GM13977 (cell line): ENCODE measurements around the gene UBE2N.

Experiments
- DNase-seq: peaks from one replicate; pipeline ENCODE4 v3.0.0; 2012; ENCODE audit warnings: low spot score
- in situ Hi-C: fragments of 300-500 bp; cut with MboI; formaldehyde crosslinking; loops from one replicate; pipeline ENCODE4 v1.12.0; 2022; ENCODE audit warnings: low sequenced_read_pairs, low pct_unique_long_range_greater_than_20kb, mixed read lengths, inconsistent platforms; ENCODE audit not compliant: unreplicated experiment
- TF ChIP-seq, protein P1 (sequence below): IDR thresholded peaks from 2 replicates; pipeline ENCODE4 v1.5.1; 2012; ENCODE audit warnings: mild to moderate bottlenecking, control low read depth; ENCODE audit not compliant: insufficient read depth; ENCODE audit errors: extremely low read depth, missing control alignments

Gene UBE2N

DNA sequence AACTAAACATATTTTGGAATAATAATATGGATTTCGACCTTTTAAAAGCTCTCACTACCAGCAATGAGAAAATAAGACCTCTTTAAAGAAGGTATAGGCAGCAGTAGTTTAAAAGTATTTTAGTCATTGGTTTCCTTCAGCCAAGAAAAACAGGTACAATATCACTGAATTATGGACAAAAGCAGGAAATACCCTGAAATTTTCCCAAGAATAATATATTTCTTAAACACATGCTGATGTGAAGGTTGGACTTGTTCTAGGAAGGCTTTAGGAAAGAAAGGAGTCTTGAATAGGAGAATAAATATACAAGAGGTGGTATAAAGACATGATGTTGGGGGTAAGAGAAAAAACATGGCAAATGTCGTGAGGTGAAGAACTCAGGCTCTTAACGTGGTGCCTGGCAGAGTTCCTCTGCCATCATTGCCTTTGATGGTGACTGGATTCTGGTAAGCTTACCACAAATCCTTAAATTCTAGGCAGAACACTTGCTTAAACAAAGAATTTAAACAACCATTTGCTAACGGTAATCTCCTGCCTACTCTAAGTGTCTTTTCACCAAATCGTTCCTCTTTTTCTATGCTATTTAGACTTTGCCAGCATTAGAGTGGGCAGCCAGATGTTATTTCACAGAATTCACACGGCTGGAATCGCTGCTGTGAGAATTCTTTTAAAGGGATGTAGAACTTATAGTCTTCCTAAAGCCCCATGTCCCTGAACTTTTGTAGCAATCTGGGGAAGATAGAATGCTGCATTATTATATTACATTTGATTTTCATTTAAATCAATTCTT is 75.9 kb downstream of the UBE2N start:
- TF ChIP-seq, protein P1, sequence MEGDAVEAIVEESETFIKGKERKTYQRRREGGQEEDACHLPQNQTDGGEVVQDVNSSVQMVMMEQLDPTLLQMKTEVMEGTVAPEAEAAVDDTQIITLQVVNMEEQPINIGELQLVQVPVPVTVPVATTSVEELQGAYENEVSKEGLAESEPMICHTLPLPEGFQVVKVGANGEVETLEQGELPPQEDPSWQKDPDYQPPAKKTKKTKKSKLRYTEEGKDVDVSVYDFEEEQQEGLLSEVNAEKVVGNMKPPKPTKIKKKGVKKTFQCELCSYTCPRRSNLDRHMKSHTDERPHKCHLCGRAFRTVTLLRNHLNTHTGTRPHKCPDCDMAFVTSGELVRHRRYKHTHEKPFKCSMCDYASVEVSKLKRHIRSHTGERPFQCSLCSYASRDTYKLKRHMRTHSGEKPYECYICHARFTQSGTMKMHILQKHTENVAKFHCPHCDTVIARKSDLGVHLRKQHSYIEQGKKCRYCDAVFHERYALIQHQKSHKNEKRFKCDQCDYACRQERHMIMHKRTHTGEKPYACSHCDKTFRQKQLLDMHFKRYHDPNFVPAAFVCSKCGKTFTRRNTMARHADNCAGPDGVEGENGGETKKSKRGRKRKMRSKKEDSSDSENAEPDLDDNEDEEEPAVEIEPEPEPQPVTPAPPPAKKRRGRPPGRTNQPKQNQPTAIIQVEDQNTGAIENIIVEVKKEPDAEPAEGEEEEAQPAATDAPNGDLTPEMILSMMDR = no peak
- DNase-seq = no peak
- in situ Hi-C loops = no loop called here

DNA sequence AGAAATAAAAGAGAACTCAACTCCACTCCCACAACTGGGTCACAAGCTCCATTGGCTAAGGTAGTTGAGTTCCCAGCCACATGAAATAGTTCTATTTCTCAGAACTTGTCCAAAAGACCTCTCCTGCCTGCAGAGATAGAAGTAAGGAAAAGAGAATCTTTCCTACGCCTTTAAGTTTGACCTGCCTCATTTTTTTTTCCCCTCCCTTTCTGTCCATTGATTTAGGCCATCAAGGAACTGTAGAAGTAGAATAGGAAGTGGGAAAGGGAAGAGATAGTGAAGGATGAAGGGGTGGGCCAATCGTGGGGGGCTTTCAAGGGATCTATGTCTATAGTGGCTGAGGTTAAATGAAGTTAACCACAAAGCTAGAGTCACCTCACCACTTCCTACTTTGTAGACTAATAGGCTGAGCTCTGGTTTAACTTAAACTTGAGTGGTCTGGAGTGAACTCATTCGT is 77.9 kb downstream of the UBE2N start:
- in situ Hi-C loops = no loop called here
- no peak for DNase-seq
- TF ChIP-seq, protein P1 = no peak

DNA sequence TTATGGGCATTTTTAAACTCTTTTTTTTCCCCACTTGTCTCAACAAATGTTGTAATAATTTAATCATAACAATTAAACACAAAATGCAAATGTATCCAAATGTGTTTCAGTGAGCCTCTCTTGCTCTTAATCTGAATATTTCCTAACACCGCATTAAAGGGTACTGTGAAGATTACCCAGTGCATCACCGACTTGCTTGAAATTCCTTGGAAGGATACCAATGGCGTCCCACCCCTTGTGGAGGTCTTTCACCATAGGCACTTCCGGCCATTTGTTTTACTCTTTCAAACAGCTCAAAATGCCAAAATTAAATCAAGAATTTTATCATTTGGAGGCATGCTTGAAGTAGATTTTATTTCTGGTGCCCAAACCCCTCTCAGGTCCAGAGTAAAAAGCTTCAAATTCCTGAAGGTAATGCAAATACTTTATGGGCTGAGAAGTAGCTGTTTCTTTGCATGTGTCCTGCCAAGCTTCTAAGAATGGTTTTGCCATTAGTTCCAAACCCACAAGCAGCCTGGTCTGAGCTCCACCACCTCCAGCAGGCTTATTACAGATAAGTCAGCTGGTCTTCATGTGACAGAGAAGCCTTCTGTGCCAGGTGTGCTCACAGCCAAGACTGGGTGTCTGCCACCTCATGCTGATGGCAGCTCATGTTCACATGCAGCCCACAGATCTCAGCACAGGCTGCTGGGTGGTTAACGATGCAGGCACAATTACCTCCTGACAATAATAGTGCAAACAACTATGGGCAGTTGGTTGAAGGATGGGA is 80.4 kb downstream of the UBE2N start:
- in situ Hi-C loops = no loop called here
- no peak for DNase-seq
- TF ChIP-seq, protein P1 = no peak

DNA sequence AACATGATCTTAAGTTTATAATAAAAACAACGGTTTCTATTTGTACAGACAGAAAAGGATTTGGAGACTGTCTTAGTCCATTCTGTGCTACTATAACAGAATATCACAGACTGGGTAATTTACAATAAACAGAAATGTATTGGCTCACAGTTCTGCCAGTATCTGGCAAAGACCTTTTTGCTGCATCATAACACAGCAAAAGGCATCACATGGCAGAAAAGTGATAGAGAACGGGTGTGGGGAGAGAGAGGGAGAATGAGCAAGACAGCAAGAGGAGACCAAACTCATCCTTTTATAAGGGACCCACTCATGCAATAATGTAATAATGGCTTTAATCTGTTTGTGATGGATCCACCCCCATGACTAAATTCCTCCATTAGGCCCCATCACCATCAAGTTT is 81.1 kb downstream of the UBE2N start:
- TF ChIP-seq, protein P1 = no peak
- in situ Hi-C loops = no loop called here
- no peak for DNase-seq

DNA sequence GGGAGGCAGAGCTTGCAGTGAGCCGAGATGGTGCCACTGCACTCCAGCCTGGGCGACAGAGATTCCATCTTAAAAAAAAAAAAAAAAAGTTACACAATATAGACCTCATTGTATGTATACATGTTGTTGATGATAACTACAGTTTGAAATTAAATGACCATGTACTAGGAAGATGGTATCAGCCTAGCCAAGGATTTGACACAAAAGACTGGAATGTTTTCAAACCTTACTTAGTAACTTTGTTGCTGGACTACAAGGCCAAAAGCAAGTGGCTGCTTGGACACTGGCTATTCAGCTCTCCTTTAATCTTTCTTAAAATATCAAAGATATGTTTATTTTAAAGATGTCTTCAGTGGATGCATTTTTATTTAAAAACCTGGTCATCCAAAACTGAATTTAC is 82.9 kb downstream of the UBE2N start:
- TF ChIP-seq, protein P1 = no peak
- in situ Hi-C loops = no loop called here
- DNase-seq = no peak

DNA sequence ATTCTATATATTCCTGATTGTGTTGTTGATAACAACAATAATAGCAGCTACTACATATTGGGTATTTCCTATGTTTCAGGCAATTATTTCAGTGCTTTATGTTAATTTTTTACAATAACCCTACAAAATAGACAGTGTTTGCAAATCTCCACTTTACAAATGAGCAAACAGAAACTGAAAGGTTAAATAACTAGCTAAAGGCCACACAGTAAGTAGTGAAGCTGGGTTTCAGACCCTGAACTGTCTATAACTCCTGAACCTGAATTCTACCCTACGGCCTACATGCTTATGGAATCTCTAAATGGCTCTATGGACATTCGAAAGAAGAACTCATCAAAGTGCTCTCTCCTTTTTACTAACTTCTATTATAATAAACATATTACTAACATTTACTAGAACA is 83.7 kb downstream of the UBE2N start:
- peak; percentile 55 for DNase-seq
- in situ Hi-C loops = no loop called here
- TF ChIP-seq, protein P1 = no peak
